HepG2 (cell line): ENCODE data around the gene ST3GAL5.

ENCODE experiments used
- CC2D1A ChIP-seq: sonication (generic); formaldehyde crosslinking; IDR thresholded peaks from 2 replicates; pipeline ENCODE4 v1.8.1; 2023; ENCODE audit warnings: mild to moderate bottlenecking, missing genetic modification reagents
- PRMT3 ChIP-seq: sonication (generic); formaldehyde crosslinking; IDR thresholded peaks from 2 replicates; pipeline ENCODE4 v1.8.1; 2022; ENCODE audit warnings: low read depth, mild to moderate bottlenecking, moderate library complexity, missing genetic modification reagents, borderline replicate concordance
- SOX5 ChIP-seq: IDR thresholded peaks from 2 replicates; pipeline ENCODE4 v1.6.1; 2016; ENCODE audit warnings: borderline replicate concordance
- TF ChIP-seq, protein P1 (sequence below): sonication (generic); formaldehyde crosslinking; IDR thresholded peaks from 2 replicates; pipeline ENCODE4 v1.4.0; 2020; ENCODE audit warnings: missing genetic modification reagents
- TF ChIP-seq, protein P2 (sequence below), 2 experiments: sonication (generic) in 1 of 2; formaldehyde crosslinking in 1 of 2; IDR thresholded peaks; 2 replicates each; pipeline versions ENCODE4 v1.5.1 to v1.6.1; 2011 to 2020; ENCODE audit warnings: borderline replicate concordance in 1 of 2, low read depth in 1 of 2, low read length in 1 of 2, mild to moderate bottlenecking in 1 of 2, missing genetic modification reagents in 1 of 2, moderate library complexity in 1 of 2
- TF ChIP-seq, protein P3 (sequence below): sonication (generic); formaldehyde crosslinking; IDR thresholded peaks from 2 replicates; pipeline ENCODE4 v1.8.1; 2023; ENCODE audit warnings: mild to moderate bottlenecking, inconsistent platforms, moderate library complexity, missing genetic modification reagents, borderline replicate concordance
- TF ChIP-seq, protein P4 (sequence below): sonication (generic); formaldehyde crosslinking; IDR thresholded peaks from 2 replicates; pipeline ENCODE4 v1.5.0; 2020; ENCODE audit warnings: mild to moderate bottlenecking, missing genetic modification reagents, moderate library complexity

DNA sequence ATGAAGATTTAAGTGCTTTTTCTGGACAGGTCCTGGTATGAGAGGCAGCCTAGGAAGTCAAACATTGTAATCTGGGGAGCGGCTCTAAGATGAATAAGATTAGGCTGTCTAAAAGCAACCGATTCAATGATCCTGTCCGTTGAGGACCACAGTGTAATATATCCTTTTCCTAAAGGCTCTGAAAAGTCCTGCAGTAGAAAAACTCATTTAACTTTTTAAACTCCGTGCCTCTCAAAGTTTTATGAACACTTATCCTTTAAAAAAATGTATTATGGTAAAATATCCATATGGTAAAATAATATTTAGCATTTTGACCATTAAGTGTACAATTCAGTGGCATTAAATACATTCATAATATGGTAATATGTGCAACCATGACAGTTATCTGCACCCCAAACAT is 95.2 kb downstream of the ST3GAL5 start:
- TF ChIP-seq, protein P1, sequence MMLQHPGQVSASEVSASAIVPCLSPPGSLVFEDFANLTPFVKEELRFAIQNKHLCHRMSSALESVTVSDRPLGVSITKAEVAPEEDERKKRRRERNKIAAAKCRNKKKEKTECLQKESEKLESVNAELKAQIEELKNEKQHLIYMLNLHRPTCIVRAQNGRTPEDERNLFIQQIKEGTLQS (CRISPR knock-in tag): no peak
- TF ChIP-seq PRMT3 (no peak), SOX5 (CRISPR knock-in tag) (no peak), CC2D1A (no peak)
- TF ChIP-seq, protein P2, sequence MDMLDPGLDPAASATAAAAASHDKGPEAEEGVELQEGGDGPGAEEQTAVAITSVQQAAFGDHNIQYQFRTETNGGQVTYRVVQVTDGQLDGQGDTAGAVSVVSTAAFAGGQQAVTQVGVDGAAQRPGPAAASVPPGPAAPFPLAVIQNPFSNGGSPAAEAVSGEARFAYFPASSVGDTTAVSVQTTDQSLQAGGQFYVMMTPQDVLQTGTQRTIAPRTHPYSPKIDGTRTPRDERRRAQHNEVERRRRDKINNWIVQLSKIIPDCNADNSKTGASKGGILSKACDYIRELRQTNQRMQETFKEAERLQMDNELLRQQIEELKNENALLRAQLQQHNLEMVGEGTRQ (IDR thresholded peaks at IDR 0.05; ENCODE audit: low read depth, low read length): no peak
- TF ChIP-seq, protein P2 (CRISPR knock-in tag; IDR thresholded peaks at IDR 0.05; ENCODE audit: borderline replicate concordance): no peak
- TF ChIP-seq, protein P3, sequence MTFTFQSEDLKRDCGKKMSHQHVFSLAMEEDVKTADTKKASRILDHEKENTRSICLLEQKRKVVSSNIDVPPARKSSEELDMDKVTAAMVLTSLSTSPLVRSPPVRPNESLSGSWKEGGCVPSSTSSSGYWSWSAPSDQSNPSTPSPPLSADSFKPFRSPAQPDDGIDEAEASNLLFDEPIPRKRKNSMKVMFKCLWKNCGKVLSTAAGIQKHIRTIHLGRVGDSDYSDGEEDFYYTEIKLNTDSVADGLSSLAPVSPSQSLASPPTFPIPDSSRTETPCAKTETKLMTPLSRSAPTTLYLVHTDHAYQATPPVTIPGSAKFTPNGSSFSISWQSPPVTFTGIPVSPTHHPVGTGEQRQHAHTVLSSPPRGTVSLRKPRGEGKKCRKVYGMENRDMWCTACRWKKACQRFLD (CRISPR knock-in tag): no peak
- TF ChIP-seq, protein P4, sequence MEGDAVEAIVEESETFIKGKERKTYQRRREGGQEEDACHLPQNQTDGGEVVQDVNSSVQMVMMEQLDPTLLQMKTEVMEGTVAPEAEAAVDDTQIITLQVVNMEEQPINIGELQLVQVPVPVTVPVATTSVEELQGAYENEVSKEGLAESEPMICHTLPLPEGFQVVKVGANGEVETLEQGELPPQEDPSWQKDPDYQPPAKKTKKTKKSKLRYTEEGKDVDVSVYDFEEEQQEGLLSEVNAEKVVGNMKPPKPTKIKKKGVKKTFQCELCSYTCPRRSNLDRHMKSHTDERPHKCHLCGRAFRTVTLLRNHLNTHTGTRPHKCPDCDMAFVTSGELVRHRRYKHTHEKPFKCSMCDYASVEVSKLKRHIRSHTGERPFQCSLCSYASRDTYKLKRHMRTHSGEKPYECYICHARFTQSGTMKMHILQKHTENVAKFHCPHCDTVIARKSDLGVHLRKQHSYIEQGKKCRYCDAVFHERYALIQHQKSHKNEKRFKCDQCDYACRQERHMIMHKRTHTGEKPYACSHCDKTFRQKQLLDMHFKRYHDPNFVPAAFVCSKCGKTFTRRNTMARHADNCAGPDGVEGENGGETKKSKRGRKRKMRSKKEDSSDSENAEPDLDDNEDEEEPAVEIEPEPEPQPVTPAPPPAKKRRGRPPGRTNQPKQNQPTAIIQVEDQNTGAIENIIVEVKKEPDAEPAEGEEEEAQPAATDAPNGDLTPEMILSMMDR (CRISPR knock-in tag): no peak
